ENCODE data around the gene PITPNC1.

DNA sequence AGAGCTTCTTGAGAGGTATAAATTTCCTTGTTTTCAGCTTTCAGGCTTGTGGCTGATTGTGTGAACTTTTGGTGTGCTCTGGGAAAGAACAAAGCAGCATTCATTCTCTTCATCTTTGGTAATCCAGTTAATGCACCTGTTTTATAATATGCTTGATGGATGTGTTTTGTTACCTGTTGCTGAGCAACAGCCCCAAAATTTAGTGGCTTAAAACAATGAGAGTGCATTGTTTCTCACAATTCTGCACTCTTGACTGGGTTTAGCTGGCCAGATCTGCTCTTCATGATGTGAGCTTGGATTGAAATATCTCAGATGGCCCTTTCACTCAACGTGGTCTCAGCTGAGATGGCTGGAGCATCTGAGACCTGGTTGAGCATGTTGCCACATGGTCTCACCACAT is 281.9 kb downstream of the PITPNC1 start:
- TF ChIP-seq, protein P1, sequence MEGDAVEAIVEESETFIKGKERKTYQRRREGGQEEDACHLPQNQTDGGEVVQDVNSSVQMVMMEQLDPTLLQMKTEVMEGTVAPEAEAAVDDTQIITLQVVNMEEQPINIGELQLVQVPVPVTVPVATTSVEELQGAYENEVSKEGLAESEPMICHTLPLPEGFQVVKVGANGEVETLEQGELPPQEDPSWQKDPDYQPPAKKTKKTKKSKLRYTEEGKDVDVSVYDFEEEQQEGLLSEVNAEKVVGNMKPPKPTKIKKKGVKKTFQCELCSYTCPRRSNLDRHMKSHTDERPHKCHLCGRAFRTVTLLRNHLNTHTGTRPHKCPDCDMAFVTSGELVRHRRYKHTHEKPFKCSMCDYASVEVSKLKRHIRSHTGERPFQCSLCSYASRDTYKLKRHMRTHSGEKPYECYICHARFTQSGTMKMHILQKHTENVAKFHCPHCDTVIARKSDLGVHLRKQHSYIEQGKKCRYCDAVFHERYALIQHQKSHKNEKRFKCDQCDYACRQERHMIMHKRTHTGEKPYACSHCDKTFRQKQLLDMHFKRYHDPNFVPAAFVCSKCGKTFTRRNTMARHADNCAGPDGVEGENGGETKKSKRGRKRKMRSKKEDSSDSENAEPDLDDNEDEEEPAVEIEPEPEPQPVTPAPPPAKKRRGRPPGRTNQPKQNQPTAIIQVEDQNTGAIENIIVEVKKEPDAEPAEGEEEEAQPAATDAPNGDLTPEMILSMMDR (conservative IDR thresholded peaks at IDR 0.05; ENCODE audit: low read depth, low read length) = no peak
- no peak for TF ChIP-seq EZH2 (IDR thresholded peaks at IDR 0.05; ENCODE audit: borderline replicate concordance, low read depth, low read length, poor library complexity, severe bottlenecking)

Data from A673 (cell line).